IPS-18c (cell line): ENCODE data around the gene B4GALNT2.

Experiments used
- H3K4me3 ChIP-seq: 2 replicates; pipeline ENCODE4 v1.7.0; 2013; ENCODE audit warnings: low read depth, mild to moderate bottlenecking, low read length, moderate library complexity; ENCODE audit not compliant: insufficient read depth
- H3K9me3 ChIP-seq: one replicate; pipeline ENCODE4 v1.6.1; 2013; ENCODE audit warnings: mild to moderate bottlenecking, low read length, moderate library complexity; ENCODE audit not compliant: control insufficient read depth, insufficient read depth

The B4GALNT2 gene

GRCh38 chr17:49193513-49194296 is 61.1 kb downstream of the B4GALNT2 start:
- Histone ChIP-seq H3K4me3 (peak overlapping the region; percentile 98), H3K9me3 (no peaks in the 10 kb centered on the region)

GRCh38 chr17:49194297-49194607 is 61.7 kb downstream of the B4GALNT2 start:
- no peaks in the 10 kb centered on the region for H3K9me3 ChIP-seq
- no peak overlapping the region; the same call in 1 of the 2 replicates for H3K4me3 ChIP-seq

- no peak overlapping the region for H3K4me3 ChIP-seq
These were observed 63.2 kb downstream of the B4GALNT2 start for GRCh38 chr17:49195751-49196150.

GRCh38 chr17:49196520-49196919 is 64.0 kb downstream of the B4GALNT2 start:
- Histone ChIP-seq H3K9me3 (no peaks in the 10 kb centered on the region), H3K4me3 (no peak overlapping the region)

More at GRCh38 chr17:49195751-49196150, 63.2 kb downstream of the B4GALNT2 start:
- H3K9me3 ChIP-seq = no peaks in the 10 kb centered on the region

- H3K4me3 ChIP-seq = no peak overlapping the region
- H3K9me3 ChIP-seq = no peaks in the 10 kb centered on the region
These were observed 64.9 kb downstream of the B4GALNT2 start for GRCh38 chr17:49197346-49197998.

- H3K4me3 ChIP-seq = no peak overlapping the region
- no peaks in the 10 kb centered on the region for H3K9me3 ChIP-seq
These were observed 65.6 kb downstream of the B4GALNT2 start for GRCh38 chr17:49198211-49198610.

GRCh38 chr17:49200423-49201083 is 68.0 kb downstream of the B4GALNT2 start:
- Histone ChIP-seq H3K4me3 (no peak overlapping the region), H3K9me3 (no peaks in the 10 kb centered on the region)

- Histone ChIP-seq H3K4me3 (no peak overlapping the region), H3K9me3 (no peaks in the 10 kb centered on the region)
These were observed 68.9 kb downstream of the B4GALNT2 start for GRCh38 chr17:49201481-49201927.

- H3K4me3 ChIP-seq = no peak overlapping the region
- H3K9me3 ChIP-seq = no peaks in the 10 kb centered on the region
These were observed 71.2 kb downstream of the B4GALNT2 start for GRCh38 chr17:49203796-49204195.

- H3K9me3 ChIP-seq = no peaks in the 10 kb centered on the region
- H3K4me3 ChIP-seq = no peak overlapping the region
These were observed 71.9 kb downstream of the B4GALNT2 start for GRCh38 chr17:49204516-49204915.

- Histone ChIP-seq H3K4me3 (no peak overlapping the region), H3K9me3 (no peaks in the 10 kb centered on the region)
These were observed 76.5 kb downstream of the B4GALNT2 start for GRCh38 chr17:49209061-49209571.

- Histone ChIP-seq H3K9me3 (no peaks in the 10 kb centered on the region), H3K4me3 (peak within 1 kb of the TSS; percentile 17; the same call in 1 of the 2 replicates)
These were observed 77.8 kb downstream of the B4GALNT2 start, which contains the start of the genes ABI3 and GNGT2 for GRCh38 chr17:49210158-49211029. ABI3 (plus strand) TSS chr17:49210707; CDS start chr17:49210725, 18 bp downstream. GNGT2 (minus strand) TSS chr17:49210574; CDS start chr17:49207422, 3,152 bp downstream.

GRCh38 chr17:49213399-49213798 is 80.8 kb downstream of the B4GALNT2 start:
- Histone ChIP-seq H3K4me3 (no peak overlapping the region), H3K9me3 (no peaks in the 10 kb centered on the region)

- H3K9me3 ChIP-seq = no peaks in the 10 kb centered on the region
These were observed 81.3 kb downstream of the B4GALNT2 start for GRCh38 chr17:49213847-49214246.

GRCh38 chr17:49214676-49215360 is 82.2 kb downstream of the B4GALNT2 start:
- Histone ChIP-seq H3K9me3 (no peaks in the 10 kb centered on the region), H3K4me3 (no peak overlapping the region)

More at GRCh38 chr17:49213847-49214246, 81.3 kb downstream of the B4GALNT2 start:
- H3K4me3 ChIP-seq = no peak overlapping the region

- no peak overlapping the region for H3K4me3 ChIP-seq
- H3K9me3 ChIP-seq = no peaks in the 10 kb centered on the region
These were observed 83.9 kb downstream of the B4GALNT2 start for GRCh38 chr17:49216482-49216881.
